HepG2 (cell line): ENCODE results near the gene CERS4. TPM values are rescaled to one million over a fixed set of nuclear protein-coding genes. Genes with fewer than 3 reads are reported as not detected.

Experiments
- ARNTL ChIP-seq: sonication (generic); formaldehyde crosslinking; IDR thresholded peaks from 2 replicates; pipeline ENCODE4 v1.4.0; 2020; ENCODE audit warnings: mild to moderate bottlenecking, missing genetic modification reagents
- CC2D1A ChIP-seq: sonication (generic); formaldehyde crosslinking; IDR thresholded peaks from 2 replicates; pipeline ENCODE4 v1.8.1; 2023; ENCODE audit warnings: mild to moderate bottlenecking, missing genetic modification reagents
- FOXJ3 ChIP-seq: sonication (generic); formaldehyde crosslinking; IDR thresholded peaks from 2 replicates; pipeline ENCODE4 v1.4.0; 2020; ENCODE audit warnings: missing genetic modification reagents, mild to moderate bottlenecking, borderline replicate concordance
- GABPB1 ChIP-seq: IDR thresholded peaks from 2 replicates; pipeline ENCODE4 v1.6.1; 2016; ENCODE audit warnings: mild to moderate bottlenecking, missing genetic modification reagents, moderate library complexity, missing compliant biosample characterization
- PCBP2 ChIP-seq: fragments of 200-400 bp; formaldehyde crosslinking; optimal IDR thresholded peaks from 2 replicates; pipeline ENCODE3; 2018; ENCODE audit warnings: low read length, low read depth; ENCODE audit not compliant: poor library complexity, severe bottlenecking
- RXRA ChIP-seq: sonication (generic); formaldehyde crosslinking; IDR thresholded peaks from 2 replicates; pipeline ENCODE4 v1.5.1; 2020; ENCODE audit warnings: missing genetic modification reagents
- ZNF292 ChIP-seq: sonication (generic); formaldehyde crosslinking; IDR thresholded peaks from 2 replicates; pipeline ENCODE4 v1.8.1; 2022; ENCODE audit warnings: mild to moderate bottlenecking, low read depth, missing genetic modification reagents, borderline replicate concordance
- ZNF318 ChIP-seq: sonication (generic); formaldehyde crosslinking; IDR thresholded peaks from 2 replicates; pipeline ENCODE4 v1.4.0; 2020; ENCODE audit warnings: mild to moderate bottlenecking, missing genetic modification reagents
- ZNF331 ChIP-seq: sonication (generic); formaldehyde crosslinking; IDR thresholded peaks from 2 replicates; pipeline ENCODE4 v1.4.0; 2020; ENCODE audit warnings: missing genetic modification reagents
- ZNF687 ChIP-seq: sonication (generic); formaldehyde crosslinking; IDR thresholded peaks from 2 replicates; pipeline ENCODE4 v1.5.1; 2020; ENCODE audit warnings: mild to moderate bottlenecking, missing genetic modification reagents, moderate library complexity
- ZNF790 ChIP-seq: sonication (generic); formaldehyde crosslinking; IDR thresholded peaks from 2 replicates; pipeline ENCODE4 v1.8.0; 2022; ENCODE audit warnings: missing genetic modification reagents, mild to moderate bottlenecking, borderline replicate concordance
- ZSCAN31 ChIP-seq: sonication (generic); formaldehyde crosslinking; IDR thresholded peaks from 2 replicates; pipeline ENCODE4 v1.5.0; 2020; ENCODE audit warnings: low read depth, mild to moderate bottlenecking, missing genetic modification reagents
- polyA plus RNA-seq, 8 experiments: library from polyadenylated mRNA; depleted of rRNA in 3 of 8; stranded (reverse) in 7 of 8; unstranded in 1 of 8; fragments of >200 nt; fragmentation: Illumina TruSeq in 4 of 8; extraction: Trizol in 4 of 8; gene quantifications; 2 replicates each; pipeline versions ENCODE4 v1.2.1 to v1.2.3, GENCODE V29; 2011 to 2016; ENCODE audit warnings: low read depth in 4 of 8, missing spikeins in 1 of 8, mixed read lengths in 1 of 8; ENCODE audit not compliant: insufficient read depth in 1 of 8
- total RNA-seq, 5 experiments: library from RNA; depleted of rRNA; stranded (reverse); fragments of >200 nt; fragmentation: Illumina TruSeq; extraction: Trizol; gene quantifications; 2 replicates each; pipeline ENCODE4 v1.2.3, GENCODE V29; 2016; ENCODE audit warnings: low read depth in 1 of 5
- TF ChIP-seq, protein P1 (sequence below): sonication (generic); formaldehyde crosslinking; IDR thresholded peaks from 2 replicates; pipeline ENCODE4 v1.5.0; 2020; ENCODE audit warnings: mild to moderate bottlenecking, missing genetic modification reagents

CERS4 gene
- total and polyA plus RNA-seq, 2 of the 13 experiments (the other 11 are each of a cell fraction or from before 2014, with no cell fraction given): 74.7 to 83.5 TPM

GRCh38 chr19:8307965-8308866 lies 99.0 kb downstream of the CERS4 start, which contains the start of gene CD320 (continued):
- peak; percentile 96 for TF ChIP-seq ZSCAN31
- TF ChIP-seq ZNF687 (CRISPR knock-in tag): peak; percentile 100
- no peak; the same call in 1 of the 2 replicates for TF ChIP-seq ZNF331 (CRISPR knock-in tag)
- TF ChIP-seq ARNTL (CRISPR knock-in tag): peak; percentile 92
- TF ChIP-seq ZNF292: peak; percentile 77; the same call in 1 of the 2 replicates
- TF ChIP-seq CC2D1A (CRISPR knock-in tag): 0 out of 2 replicates have a peak, but pooled peaks have one; percentile 76
- TF ChIP-seq RXRA (CRISPR knock-in tag): peak; percentile 54; the same call in 1 of the 2 replicates
- no peak for TF ChIP-seq PCBP2
- TF ChIP-seq FOXJ3 (CRISPR knock-in tag): no peak
- peak; percentile 74; the same call in 1 of the 2 replicates for TF ChIP-seq GABPB1
- TF ChIP-seq, protein P1, sequence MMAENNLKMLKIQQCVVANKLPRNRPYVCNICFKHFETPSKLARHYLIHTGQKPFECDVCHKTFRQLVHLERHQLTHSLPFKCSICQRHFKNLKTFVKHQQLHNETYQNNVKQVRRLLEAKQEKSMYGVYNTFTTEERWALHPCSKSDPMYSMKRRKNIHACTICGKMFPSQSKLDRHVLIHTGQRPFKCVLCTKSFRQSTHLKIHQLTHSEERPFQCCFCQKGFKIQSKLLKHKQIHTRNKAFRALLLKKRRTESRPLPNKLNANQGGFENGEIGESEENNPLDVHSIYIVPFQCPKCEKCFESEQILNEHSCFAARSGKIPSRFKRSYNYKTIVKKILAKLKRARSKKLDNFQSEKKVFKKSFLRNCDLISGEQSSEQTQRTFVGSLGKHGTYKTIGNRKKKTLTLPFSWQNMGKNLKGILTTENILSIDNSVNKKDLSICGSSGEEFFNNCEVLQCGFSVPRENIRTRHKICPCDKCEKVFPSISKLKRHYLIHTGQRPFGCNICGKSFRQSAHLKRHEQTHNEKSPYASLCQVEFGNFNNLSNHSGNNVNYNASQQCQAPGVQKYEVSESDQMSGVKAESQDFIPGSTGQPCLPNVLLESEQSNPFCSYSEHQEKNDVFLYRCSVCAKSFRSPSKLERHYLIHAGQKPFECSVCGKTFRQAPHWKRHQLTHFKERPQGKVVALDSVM (CRISPR knock-in tag): no peak; the same call in none of the 2 replicates
- peak; percentile 28; the same call in 1 of the 2 replicates for TF ChIP-seq ZNF790
- TF ChIP-seq ZNF318 (CRISPR knock-in tag): peak; percentile 76; the same call in 1 of the 2 replicates
